B cell (primary cell): Measurements from ENCODE around the gene PTMA. TPM values are rescaled to one million over a fixed set of nuclear protein-coding genes. Genes with fewer than 3 reads are reported as not detected.
A peak's percentile ranks its signal among the peaks of the same experiment; 100 is the strongest.

ENCODE experiments used
- ATAC-seq: fragments of 200-7000 bp; cut with Tn5 transposase; one replicate; pipeline ENCODE4 v1.10.0; 2021; ENCODE audit warnings: low read depth, mild to moderate bottlenecking, moderate number of reproducible peaks, moderate library complexity
- CTCF ChIA-PET: fragments of 350-600 bp; sonication (Branson Sonifier 250); formaldehyde crosslinking; loops from one replicate; lab custom pipeline; 2021; ENCODE audit warnings: antibody characterized with exemption, inconsistent platforms; lab: Charles Lee
- POLR2A ChIA-PET: fragments of 350-600 bp; sonication (Branson Sonifier 250); formaldehyde crosslinking; loops from one replicate; lab custom pipeline; 2021; ENCODE audit warnings: antibody characterized with exemption; lab: Charles Lee
- DNase-seq: peaks from one replicate; pipeline ENCODE4 v3.0.0; 2013
- H2AFZ ChIP-seq: 2 replicates; pipeline ENCODE4 v1.6.1; 2012; ENCODE audit warnings: mild to moderate bottlenecking, low read depth, low read length; ENCODE audit not compliant: insufficient read depth, poor library complexity, severe bottlenecking
- H3K27ac ChIP-seq, 2 donors: 1 replicate in 1 of 2; 2 replicates in 1 of 2; pipeline ENCODE4 v1.5.1; 2012 to 2013; ENCODE audit warnings: low read length in 2 of 2, mild to moderate bottlenecking in 2 of 2, moderate library complexity in 1 of 2
- H3K27me3 ChIP-seq, 4 experiments: fragments of 200-600 bp in 1 of 4; sonication (generic) in 1 of 4; replicated peaks in 1 of 4; 1 replicate in 2 of 4; 2 replicates in 2 of 4; pipeline versions ENCODE4 v1.6.1 to v1.7.0; 2013 to 2016; ENCODE audit warnings: low read length in 3 of 4, mild to moderate bottlenecking in 2 of 4, mixed read lengths in 1 of 4, moderate library complexity in 1 of 4; ENCODE audit not compliant: insufficient read depth in 4 of 4, control insufficient read depth in 3 of 4; ENCODE audit errors: control extremely low read depth in 1 of 4
- H3K36me3 ChIP-seq, 2 experiments: replicated peaks in 1 of 2; 1 replicate in 1 of 2; 2 replicates in 1 of 2; pipeline versions ENCODE4 v1.6.1 to v1.7.1; 2013; ENCODE audit warnings: low read length in 1 of 2; ENCODE audit not compliant: insufficient read depth in 2 of 2, control insufficient read depth in 1 of 2; ENCODE audit errors: control extremely low read depth in 1 of 2, extremely low read depth in 1 of 2
- H3K4me1 ChIP-seq, 2 donors: fragments of 200-600 bp in 1 of 2; sonication (generic) in 1 of 2; 1 replicate in 1 of 2; 2 replicates in 1 of 2; pipeline versions ENCODE4 v1.5.1 to v1.6.1; 2013 to 2017; ENCODE audit warnings: low read length in 2 of 2; ENCODE audit not compliant: control insufficient read depth in 2 of 2, insufficient read depth in 2 of 2
- H3K4me2 ChIP-seq: replicated peaks from 2 replicates; pipeline ENCODE3; 2012; ENCODE audit warnings: mild to moderate bottlenecking, low read depth, low read length; ENCODE audit not compliant: poor library complexity, severe bottlenecking
- H3K4me3 ChIP-seq, 5 experiments: fragments of 200-600 bp in 1 of 5; sonication (generic) in 1 of 5; 1 replicate in 3 of 5; 2 replicates in 2 of 5; pipeline versions ENCODE4 v1.5.1 to v1.7.0; 2011 to 2016; ENCODE audit warnings: low read length in 4 of 5, mild to moderate bottlenecking in 4 of 5, low read depth in 2 of 5, control low read depth in 1 of 5, moderate library complexity in 1 of 5; ENCODE audit not compliant: insufficient read depth in 1 of 5; ENCODE audit errors: control extremely low read depth in 1 of 5, extremely low read depth in 1 of 5
- H3K79me2 ChIP-seq: fragments of 200-600 bp; sonication (generic); one replicate; pipeline ENCODE4 v1.6.0; 2016; ENCODE audit warnings: low read length; ENCODE audit not compliant: control insufficient read depth, insufficient read depth
- H3K9ac ChIP-seq: fragments of 200-600 bp; sonication (generic); 2 replicates; pipeline ENCODE4 v1.6.1; 2017; ENCODE audit warnings: mild to moderate bottlenecking, low read length, moderate library complexity
- H3K9me3 ChIP-seq, 3 donors: one replicate each; pipeline versions ENCODE4 v1.6.1 to v1.7.1; 2013; ENCODE audit warnings: low read length in 2 of 3; ENCODE audit not compliant: control insufficient read depth in 2 of 3, insufficient read depth in 1 of 3; ENCODE audit errors: control extremely low read depth in 1 of 3
- H4K20me1 ChIP-seq: 2 replicates; pipeline ENCODE4 v1.6.0; 2012; ENCODE audit warnings: mild to moderate bottlenecking, low read length; ENCODE audit not compliant: insufficient read depth, control insufficient read depth, poor library complexity, severe bottlenecking
- H3K27ac Mint-ChIP-seq: one replicate; pipeline ENCODE4 v1.8.0; 2021; ENCODE audit warnings: mixed read lengths
- H3K27me3 Mint-ChIP-seq: one replicate; pipeline ENCODE4 v1.8.0; 2021; ENCODE audit warnings: mixed read lengths
- H3K4me1 Mint-ChIP-seq: one replicate; pipeline ENCODE4 v1.8.0; 2021; ENCODE audit warnings: mixed read lengths
- H3K4me3 Mint-ChIP-seq: one replicate; pipeline ENCODE4 v1.8.0; 2021; ENCODE audit warnings: mixed read lengths
- H3K9me3 Mint-ChIP-seq: one replicate; pipeline ENCODE4 v1.8.0; 2022; ENCODE audit warnings: mixed read lengths; ENCODE audit not compliant: insufficient read depth
- CTCF ChIP-seq: fragments of 200-600 bp; IDR thresholded peaks from one replicate; pipeline ENCODE4 v1.8.0; 2022; ENCODE audit warnings: antibody characterized with exemption, mild to moderate bottlenecking
- EZH2 ChIP-seq: IDR thresholded peaks from 2 replicates; pipeline ENCODE4 v1.6.1; 2012; ENCODE audit warnings: borderline replicate concordance, low read depth, mild to moderate bottlenecking, moderate library complexity, low read length; ENCODE audit not compliant: insufficient read depth, poor library complexity, severe bottlenecking
- WGBS: methylation state at CpG from one replicate; pipeline ENCODE4 v1.1.5; 2013; ENCODE audit warnings: missing lambda C conversion rate; ENCODE audit not compliant: insufficient coverage; 5-methylcytosine and 5-hydroxymethylcytosine counted together
- intact Hi-C: fragments of 100-400 bp; cut with micrococcal nuclease; formaldehyde crosslinking; loops from one replicate; pipeline ENCODE4 v1.10.0; 2022
- polyA plus RNA-seq: library from polyadenylated mRNA; depleted of rRNA; stranded (reverse); fragments of >200 nt; gene quantifications from 2 replicates; pipeline ENCODE4 v1.2.3, GENCODE V29; 2012
- total RNA-seq, 2 donors: library from RNA; stranded (reverse); fragments of 120-200 nt in 1 of 2; gene quantifications; 1 replicate in 1 of 2; 2 replicates in 1 of 2; pipeline versions ENCODE4 v1.2.3 to v1.2.4, GENCODE V29; 2013 to 2022

Gene PTMA
- total and polyA plus RNA-seq, 2 donors (not counting 1 experiment from before 2014, with no cell fraction given), result 713 to 2,282 TPM

- Histone ChIP-seq H3K27me3 (no peaks in the 10 kb centered on the region), H4K20me1 (peaks cover 34% of the 10 kb centered on the region), H3K4me3 (peak overlapping the region; percentile 77 to 99 (median 89)), H3K9ac (peak overlapping the region; percentile 98), H3K79me2 (peaks cover 62% of the 10 kb centered on the region), H3K36me3 (peaks cover 0 to 12% of the 10 kb centered on the region in 2 experiments), H3K27ac (peak overlapping the region; percentile 98 to 99), H2AFZ (peak overlapping the region; percentile 93), H3K4me2 (peak overlapping the region; percentile 94), H3K9me3 (no peaks in the 10 kb centered on the region), H3K4me1 (peaks cover 20 to 38% of the 10 kb centered on the region in 2 donors)
- intact Hi-C loops, result loop anchor here (1.0 to 2.0 kb wide), 4 partner anchors 20 to 193 kb away; partner anchors contain the start of gene PDE6D
- peak overlapping the region; percentile 100 for H3K27ac Mint-ChIP-seq
- H3K27me3 Mint-ChIP-seq, result no peaks in the 10 kb centered on the region
- ChIA-PET CTCF (interaction anchor here (0.7 to 8.2 kb wide), 16 partner anchors 9 to 105 kb away, joined by 3 to 208 read pairs (median 6); no protein-coding TSS in a partner anchor), POLR2A (interaction anchor here (0.6 to 5.7 kb wide), 15 partner anchors 9 to 141 kb away, joined by 3 to 345 read pairs (median 6); no protein-coding TSS in a partner anchor)
- H3K4me1 Mint-ChIP-seq, result peaks cover 28% of the 10 kb centered on the region
- ATAC-seq (peak; percentile 48), DNase-seq (peak; percentile 98)
- peak overlapping the region; percentile 99 for H3K4me3 Mint-ChIP-seq
- H3K9me3 Mint-ChIP-seq, result no peaks in the 10 kb centered on the region
- under 1% methylated on average over 66 of the region's 66 CpGs for WGBS
- peak; percentile 96 for TF ChIP-seq CTCF
- TF ChIP-seq EZH2, result no peak
These were observed 1.3 kb upstream of the PTMA start for GRCh38 chr2:231706731-231707624.
